Raji (cell line): ENCODE data around the gene CRTAP.

Experiments used
- POLR2A ChIP-seq: IDR thresholded peaks from 2 replicates; pipeline ENCODE4 v1.6.1; 2011; ENCODE audit warnings: low read depth, low read length, control low read depth; ENCODE audit not compliant: insufficient read depth

CRTAP gene

DNA sequence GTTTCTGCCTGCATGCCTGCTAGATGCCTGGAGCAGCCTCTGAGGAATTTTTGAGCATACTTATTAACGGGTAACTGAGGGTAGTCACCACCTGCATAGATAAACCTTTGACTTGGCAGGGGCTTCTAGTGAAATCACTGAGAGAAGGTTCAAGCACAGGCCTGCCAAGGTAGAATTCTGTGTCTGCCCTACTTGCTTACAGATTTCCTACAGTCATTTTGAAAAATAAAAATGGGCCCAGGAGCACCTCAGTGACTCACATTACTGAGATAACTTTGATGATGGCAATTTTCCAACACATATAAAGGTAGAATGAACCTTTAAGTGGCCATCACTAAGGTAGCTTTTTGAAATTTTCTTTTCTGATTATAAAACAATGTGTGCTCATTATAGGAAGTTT, 10.8 kb downstream of the CRTAP start:
- TF ChIP-seq POLR2A, result no peak

DNA sequence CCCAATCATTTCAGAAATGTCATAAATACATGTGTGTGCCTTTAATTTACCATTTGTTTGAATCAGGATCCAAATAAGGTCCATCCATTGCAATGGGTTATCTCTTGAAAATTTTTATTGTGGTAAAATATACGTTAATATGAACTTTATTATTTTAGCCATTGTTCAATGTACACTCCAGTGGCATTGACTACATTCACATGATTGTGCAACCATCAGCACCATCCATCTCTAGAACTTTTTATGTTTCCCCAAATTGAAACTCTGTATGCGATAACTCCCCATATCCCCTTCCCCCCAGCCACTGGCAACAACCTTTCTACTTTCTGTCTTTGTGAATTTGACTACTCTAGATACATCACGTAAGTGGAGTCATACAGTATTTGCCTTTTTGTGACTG, 12.0 kb downstream of the CRTAP start:
- no peak for TF ChIP-seq POLR2A

DNA sequence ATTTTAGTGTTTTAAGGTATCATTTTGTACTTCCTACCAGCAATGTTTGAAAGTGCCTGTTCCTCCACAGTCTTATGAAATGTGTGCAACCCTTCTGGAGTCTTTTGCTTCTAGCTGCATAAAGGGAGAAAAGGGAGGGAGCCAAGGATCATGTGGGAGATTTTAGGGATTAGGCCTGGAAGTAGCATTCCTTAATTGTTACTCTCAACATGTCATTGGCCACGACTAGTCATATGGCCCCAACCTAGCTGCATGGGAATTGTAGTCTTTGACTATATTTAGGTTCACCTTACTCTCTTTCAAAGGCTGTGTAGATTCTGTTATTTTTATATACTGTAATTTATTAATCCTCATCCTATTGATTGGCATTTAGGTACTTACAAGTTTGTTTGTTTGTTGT, 14.9 kb downstream of the CRTAP start:
- no peak for TF ChIP-seq POLR2A

DNA sequence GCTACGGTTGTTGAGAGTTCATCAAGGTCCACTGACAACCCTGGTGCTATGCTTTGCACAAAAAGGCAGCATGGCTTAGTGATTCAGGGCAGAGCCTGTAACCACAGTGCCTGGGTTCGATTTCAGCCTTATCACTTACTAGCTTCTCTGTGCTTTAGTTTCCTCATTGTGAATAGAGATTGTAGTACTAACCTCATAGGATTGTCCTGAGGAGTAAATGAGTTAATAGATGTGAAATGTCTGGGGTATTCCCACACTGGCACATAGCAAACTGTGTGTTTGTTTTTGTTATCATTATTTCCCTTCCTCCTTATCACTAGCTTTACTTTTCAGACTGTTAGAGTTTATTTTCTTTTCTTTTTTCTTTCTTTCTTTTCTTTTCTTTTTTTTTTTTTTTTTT, 16.3 kb downstream of the CRTAP start:
- TF ChIP-seq POLR2A, result no peak

DNA sequence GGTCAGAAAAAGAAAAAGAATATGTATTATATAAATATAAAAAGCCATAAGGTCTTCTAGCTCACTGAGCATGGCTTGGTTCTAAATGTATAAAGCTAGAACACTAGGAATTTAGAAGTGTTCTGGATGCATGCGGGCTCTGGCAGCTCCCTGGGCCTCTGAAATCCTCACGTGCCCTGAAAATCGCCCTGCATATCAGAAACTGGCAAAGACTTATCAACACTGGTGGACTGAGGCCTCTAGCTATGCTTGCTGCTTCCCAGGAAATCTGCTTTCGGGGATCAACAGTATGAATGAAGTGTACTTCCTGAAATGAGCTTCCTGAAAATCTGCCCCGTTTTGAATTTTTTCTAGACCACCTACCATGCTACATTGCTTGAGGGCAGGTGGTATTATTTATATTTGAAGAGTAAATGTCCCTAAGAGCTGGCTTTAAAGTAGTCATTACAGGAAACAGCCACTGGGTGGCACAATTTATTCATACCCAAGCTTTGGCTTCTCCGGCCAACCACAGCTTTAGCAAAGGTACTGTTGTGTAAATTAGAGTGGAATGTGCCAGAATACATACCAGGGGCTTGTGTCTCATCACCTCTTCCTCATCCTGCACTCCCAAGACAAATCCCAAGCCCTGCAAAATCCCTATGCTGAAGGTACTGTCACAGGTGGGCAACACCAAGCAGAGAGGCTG, 17.7 kb downstream of the CRTAP start:
- no peak for TF ChIP-seq POLR2A

DNA sequence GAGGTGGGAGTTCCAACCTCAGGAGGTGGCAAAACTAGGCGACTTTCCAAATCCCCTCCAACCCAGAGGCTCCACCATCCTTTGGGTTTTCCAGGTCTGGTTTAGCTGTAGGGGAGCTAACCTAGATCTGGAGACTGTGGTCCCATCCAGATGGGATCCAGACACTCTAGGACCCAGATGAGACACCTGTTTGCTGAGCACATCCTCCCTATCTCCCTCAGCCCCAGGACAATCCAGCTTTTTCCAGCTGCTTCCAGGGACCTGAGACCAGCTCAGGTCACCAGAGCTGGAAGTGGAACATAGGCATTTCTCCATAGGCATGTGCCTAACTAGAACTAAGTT, 18.2 kb downstream of the CRTAP start:
- TF ChIP-seq POLR2A, result no peak

DNA sequence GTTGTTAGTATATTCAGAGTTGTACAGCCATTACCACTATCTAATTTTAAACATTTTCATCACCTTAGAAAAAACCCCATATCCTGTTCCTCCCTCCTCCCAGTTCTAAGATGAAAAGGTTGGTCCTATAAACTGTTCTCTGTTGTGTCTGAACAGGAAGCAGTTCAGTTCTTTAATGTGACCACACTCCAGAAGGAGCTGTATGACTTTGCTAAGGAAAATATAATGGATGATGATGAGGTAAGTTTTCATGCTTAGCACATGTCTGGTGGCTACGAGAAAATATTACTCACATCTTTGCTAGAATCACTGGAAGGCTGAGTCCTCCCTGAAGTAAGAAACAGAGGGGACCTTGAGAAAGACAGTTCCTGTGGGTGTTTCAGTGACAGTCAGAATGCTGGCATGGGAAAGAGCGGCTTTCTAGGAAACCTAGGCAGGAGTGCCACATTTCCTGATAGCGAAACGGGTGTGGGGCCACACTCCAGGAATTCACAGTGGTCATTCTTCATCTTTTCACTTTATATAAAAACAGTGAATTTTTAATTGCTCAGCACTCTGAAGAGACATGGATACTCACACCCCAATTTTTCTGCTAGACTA, 20.3 kb downstream of the CRTAP start:
- TF ChIP-seq POLR2A, result no peak

DNA sequence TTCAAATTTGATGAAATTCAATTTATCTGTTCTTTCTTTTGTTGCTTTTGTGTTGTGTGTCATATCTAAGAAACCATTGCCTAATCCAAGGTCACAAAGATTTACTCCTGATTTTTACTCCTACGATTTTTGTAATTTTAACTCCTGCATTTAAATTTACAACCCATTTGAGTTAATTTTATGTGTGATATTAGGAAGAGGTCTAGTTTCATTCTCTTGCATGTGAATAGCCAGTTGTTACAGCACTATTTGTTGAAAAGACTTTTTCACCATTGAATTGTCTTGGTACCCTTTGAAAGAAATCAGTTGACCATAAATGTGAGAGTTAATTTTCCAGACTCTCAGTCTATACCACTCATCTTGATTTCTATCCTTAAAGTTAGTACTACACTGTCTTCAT, 23.9 kb downstream of the CRTAP start:
- TF ChIP-seq POLR2A, result no peak

DNA sequence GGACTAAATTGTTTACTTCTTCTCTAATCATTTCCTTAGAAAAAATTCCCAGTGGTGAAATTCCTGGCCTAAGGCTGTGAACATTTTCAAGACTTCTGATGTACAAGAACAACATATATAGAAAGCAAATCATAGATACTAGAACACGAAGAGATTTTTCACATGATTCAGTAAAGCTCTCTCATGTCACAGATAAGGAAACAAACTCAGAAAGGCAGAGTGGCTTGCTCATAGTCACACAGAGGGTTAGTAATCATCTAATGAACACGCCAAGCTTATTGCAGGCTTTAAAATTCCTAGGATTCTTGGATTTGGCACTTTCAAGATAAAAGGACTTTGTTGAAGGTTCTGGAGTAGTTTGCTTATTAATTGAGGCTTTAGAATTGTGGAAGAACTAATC, 26.2 kb downstream of the CRTAP start:
- no peak for TF ChIP-seq POLR2A

DNA sequence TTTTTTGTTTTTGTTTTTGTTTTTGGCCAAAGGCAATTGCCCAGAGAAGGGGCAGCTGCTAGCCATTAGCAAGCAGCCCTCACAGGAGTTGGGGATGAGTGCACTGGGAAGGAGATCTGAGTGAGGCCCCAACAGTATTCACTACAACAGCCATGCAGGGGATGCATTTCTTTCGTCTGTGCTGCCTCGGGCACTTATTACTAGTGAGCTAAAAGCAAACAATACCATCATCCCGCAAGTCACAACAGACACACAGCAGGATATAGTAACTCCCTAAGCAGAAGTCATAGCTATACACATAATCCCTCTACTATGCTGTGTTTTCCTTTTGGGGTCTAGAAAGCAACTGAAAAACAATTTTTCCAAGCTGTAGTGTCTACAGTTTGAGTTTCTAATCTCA, 27.2 kb downstream of the CRTAP start:
- no peak for TF ChIP-seq POLR2A

DNA sequence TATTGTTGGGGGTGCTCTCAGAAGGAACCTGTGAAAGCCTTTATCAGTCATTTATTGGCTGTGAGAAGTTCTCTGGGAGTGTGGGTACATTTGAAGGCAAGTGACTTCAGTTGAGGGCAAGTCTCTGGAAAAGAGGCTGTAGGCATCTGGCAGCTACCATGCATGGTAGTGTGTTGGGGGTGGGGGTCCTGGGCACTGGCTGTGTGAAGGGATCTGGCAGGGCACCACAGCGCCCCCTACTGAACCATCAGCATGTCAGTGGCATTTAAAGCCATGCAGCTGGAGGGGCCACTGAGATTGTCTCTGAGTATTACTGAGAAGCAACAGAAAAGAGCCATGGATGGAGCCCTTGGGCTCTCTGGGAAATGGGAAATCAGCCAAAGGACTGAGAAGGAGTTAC, 30.6 kb downstream of the CRTAP start:
- no peak for TF ChIP-seq POLR2A

DNA sequence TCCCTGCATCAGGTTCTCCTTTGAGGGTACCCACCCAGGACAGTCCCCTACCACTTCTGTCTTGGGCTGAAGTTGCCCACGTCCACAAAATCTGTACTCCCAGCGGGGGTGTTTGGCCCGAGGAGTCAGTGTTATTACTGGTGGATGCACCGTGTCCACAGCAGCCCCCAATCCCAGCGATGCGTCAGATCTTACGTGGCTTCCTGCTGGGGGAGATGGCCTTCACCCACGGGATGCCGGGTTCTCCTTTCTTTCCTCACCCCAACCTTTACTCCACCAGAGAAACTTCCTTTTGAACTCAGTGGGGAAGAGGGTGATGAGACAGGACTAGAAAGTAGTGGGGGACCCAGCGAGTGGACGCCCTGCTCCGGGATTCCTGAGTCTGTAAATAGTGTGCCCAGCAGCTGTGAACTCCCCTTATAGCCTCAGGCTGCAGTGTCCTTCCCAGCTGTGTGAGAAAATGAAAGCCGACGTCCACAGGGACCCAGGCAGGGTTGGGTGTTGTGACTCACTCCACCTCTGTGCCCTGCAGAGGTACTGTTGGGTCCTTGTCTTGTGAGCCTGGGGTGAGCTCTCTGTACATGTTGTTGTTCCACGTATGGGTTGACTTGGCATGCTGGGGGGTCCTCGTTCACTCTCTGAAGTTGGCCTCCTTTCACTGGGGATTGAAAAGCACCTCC, 31.5 kb downstream of the CRTAP start:
- no peak for TF ChIP-seq POLR2A

DNA sequence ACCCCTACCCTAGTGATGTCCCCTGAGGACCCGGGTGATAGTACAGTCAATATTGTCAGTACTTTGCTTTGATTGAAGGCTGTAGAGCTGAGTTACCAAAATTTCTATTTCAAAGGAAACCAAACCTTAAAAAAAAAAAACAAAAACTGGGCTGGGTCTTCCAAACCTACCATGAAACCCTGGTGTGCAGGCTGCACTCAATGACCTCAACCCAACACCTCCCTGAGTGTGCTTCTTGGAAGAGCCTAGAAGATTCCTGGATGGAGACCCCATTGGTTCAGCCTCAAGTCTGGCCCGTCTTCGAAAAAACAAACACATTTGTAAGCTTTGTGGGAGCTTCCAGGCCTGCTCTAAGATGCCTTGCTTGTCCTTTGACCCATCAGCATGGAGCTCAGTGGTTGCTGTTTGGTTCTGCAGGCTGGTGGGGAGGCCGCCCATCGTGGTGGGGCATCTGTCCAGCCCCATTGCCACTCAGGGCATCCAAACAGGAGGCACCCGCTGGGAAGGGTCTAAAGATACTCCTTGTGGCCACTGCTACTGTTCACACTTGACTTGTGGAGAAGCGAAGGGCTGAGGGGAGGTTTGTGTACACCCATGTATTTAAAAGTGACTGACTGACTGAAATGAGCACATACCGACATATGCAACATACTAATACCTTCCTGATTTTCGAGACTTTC, 32.2 kb downstream of the CRTAP start:
- TF ChIP-seq POLR2A, result no peak

DNA sequence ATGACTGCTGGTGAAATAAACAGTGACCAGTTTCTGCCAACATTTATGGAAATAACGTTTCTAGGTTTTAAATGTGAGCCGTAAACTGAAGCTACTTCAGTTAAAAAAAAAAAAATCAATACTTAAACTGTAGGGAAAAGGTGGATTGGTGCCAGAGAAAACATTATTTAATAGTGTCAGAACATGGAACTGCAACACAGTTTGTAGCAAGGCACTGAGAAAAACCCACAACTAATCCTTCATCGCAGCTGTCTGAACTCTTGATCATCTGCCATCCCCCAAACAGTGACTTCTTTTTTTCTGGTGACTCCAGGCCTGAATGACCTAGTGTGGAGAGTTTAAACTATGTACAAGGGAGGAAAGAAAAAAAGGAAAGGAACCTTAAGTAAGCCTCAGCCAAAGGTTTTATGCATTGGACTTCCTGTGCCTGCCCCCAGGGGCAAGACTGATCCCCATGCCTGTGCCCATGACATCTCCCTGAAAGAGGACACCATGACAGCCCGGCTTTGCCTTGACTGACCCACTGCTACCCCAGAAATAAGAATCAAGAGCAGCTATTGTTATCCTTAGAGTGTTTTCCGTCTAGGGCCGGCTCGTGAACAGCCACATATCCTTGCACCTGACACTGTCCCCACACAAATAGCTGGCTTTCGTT, 33.1 kb downstream of the CRTAP start:
- no peak for TF ChIP-seq POLR2A

DNA sequence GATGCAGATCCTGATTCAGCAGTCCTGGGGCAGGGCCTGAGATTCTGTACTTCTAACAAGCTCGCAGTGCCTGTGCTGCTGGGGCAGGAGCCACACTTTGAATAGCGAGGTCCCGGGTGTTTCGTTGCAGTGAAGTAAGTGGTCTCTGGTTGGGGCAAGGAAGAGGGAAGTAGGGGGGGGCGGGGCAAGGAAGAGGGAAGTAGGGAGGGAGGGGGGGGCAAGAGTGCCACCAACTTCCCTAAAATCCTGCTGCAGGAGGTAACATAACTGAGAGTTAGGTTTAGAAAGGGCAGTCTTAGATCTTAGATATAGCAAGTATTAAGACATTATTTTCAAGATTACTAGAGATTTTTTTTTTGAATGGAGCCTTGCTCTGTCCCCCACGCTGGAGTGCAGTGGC, 35.5 kb downstream of the CRTAP start:
- TF ChIP-seq POLR2A, result no peak
